Smooth muscle cell (in vitro differentiated cells): ENCODE measurements around the gene ATG3. TPM values are rescaled to one million over a fixed set of nuclear protein-coding genes. Genes with fewer than 3 reads are reported as not detected.
A peak's percentile ranks its signal among the peaks of the same experiment; 100 is the strongest.
"Not testable (repeated sequence)": the region's sequence is repeated elsewhere in the genome, so short reads cannot be mapped to it uniquely, and the experiment has no call there.

ENCODE experiments used
- DNase-seq: peaks from one replicate; lab custom pipeline; 2025; ENCODE audit not compliant: unreplicated experiment; lab: John Stamatoyannopoulos, UW
- H2AFZ ChIP-seq: fragments of 200-600 bp; sonication (generic); 2 replicates; pipeline ENCODE4 v1.6.0; 2016; ENCODE audit warnings: antibody characterized with exemption, low read depth, mild to moderate bottlenecking
- H3F3A ChIP-seq: fragments of 200-600 bp; sonication (generic); 2 replicates; pipeline ENCODE4 v1.6.0; 2017; ENCODE audit warnings: antibody characterized with exemption, low read depth
- H3K27ac ChIP-seq: fragments of 200-600 bp; sonication (generic); 2 replicates; pipeline ENCODE4 v1.5.1; 2016; ENCODE audit warnings: low read depth, mild to moderate bottlenecking
- H3K27me3 ChIP-seq: fragments of 200-600 bp; sonication (generic); 2 replicates; pipeline ENCODE4 v1.6.1; 2016; ENCODE audit warnings: low read depth, mild to moderate bottlenecking
- H3K36me3 ChIP-seq: fragments of 200-600 bp; sonication (generic); 2 replicates; pipeline ENCODE4 v1.5.1; 2016; ENCODE audit warnings: low read depth
- H3K4me1 ChIP-seq: fragments of 200-600 bp; sonication (generic); 2 replicates; pipeline ENCODE4 v1.5.1; 2016; ENCODE audit warnings: low read depth
- H3K4me2 ChIP-seq: fragments of 200-600 bp; sonication (generic); 2 replicates; pipeline ENCODE4 v1.6.0; 2016; ENCODE audit warnings: mild to moderate bottlenecking
- H3K4me3 ChIP-seq: fragments of 200-600 bp; sonication (generic); 2 replicates; pipeline ENCODE4 v1.5.1; 2016; ENCODE audit warnings: mild to moderate bottlenecking
- H3K79me2 ChIP-seq: fragments of 200-600 bp; sonication (generic); 2 replicates; pipeline ENCODE4 v1.6.0; 2016; ENCODE audit warnings: low read depth, mild to moderate bottlenecking
- H3K9ac ChIP-seq: fragments of 200-600 bp; sonication (generic); 2 replicates; pipeline ENCODE4 v1.6.0; 2016; ENCODE audit warnings: low read depth
- H3K9me3 ChIP-seq: fragments of 200-600 bp; sonication (generic); replicated peaks from 2 replicates; pipeline ENCODE4 v1.5.1; 2016; ENCODE audit warnings: low read depth
- H4K20me1 ChIP-seq: fragments of 200-600 bp; sonication (generic); 2 replicates; pipeline ENCODE4 v1.6.0; 2016; ENCODE audit warnings: low read depth
- WGBS: methylation state at CpG from one replicate; pipeline ENCODE4 v1.1.7; 2016; ENCODE audit warnings: low lambda C conversion rate; 5-methylcytosine and 5-hydroxymethylcytosine counted together
- polyA plus RNA-seq: library from polyadenylated mRNA; unstranded; fragments of >200 nt; fragmentation: Nextera tagmentation; extraction: Ambion mirVana; gene quantifications from 2 replicates; pipeline ENCODE4 v1.2.1, GENCODE V29; 2016
- total RNA-seq: library from RNA; depleted of rRNA; stranded (reverse); fragments of >200 nt; gene quantifications from 2 replicates; pipeline ENCODE4 v1.2.3, GENCODE V29; 2014
- TF ChIP-seq, protein P1 (sequence below): fragments of 200-600 bp; sonication (generic); IDR thresholded peaks from 2 replicates; pipeline ENCODE4 v1.5.1; 2017; ENCODE audit warnings: borderline replicate concordance, mild to moderate bottlenecking, antibody characterized with exemption; ENCODE audit not compliant: insufficient read depth, poor library complexity, severe bottlenecking

The ATG3 gene
- total and polyA plus RNA-seq, 2 experiments from 2014 or later = 35.7 to 57.8 TPM

DNA sequence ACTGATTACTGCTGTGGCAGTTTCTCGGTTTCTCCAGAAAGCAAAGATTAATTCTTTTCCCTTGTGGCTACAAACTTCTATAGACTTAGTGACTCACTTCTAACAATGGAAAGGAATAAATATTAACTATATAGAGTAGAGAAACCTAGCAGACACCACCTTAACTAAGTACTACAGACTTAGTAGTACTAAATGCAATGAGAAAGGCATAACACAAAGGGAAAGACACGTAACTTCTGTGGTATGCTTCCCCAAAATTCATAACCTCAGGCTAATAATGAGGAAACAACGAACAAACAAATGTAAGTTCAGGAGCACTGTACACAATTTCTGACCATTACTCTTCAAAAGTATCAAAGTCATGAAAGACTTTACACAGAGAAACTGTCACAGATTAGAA is 31.2 kb downstream of the ATG3 start:
- no peak overlapping the region for H3K4me2 ChIP-seq
- no peaks in the 10 kb centered on the region for H3K4me1 ChIP-seq
- no peaks in the 10 kb centered on the region for H3F3A ChIP-seq
- H3K9me3 ChIP-seq = no peaks in the 10 kb centered on the region
- H3K79me2 ChIP-seq = no peaks in the 10 kb centered on the region
- no peak for DNase-seq
- no peak overlapping the region for H3K4me3 ChIP-seq
- H4K20me1 ChIP-seq = no peaks in the 10 kb centered on the region
- H3K9ac ChIP-seq = no peak overlapping the region
- H2AFZ ChIP-seq = no peak overlapping the region
- H3K27ac ChIP-seq = no peak overlapping the region
- 94% methylated on average over 3 of the region's 3 CpGs for WGBS
- H3K27me3 ChIP-seq = no peaks in the 10 kb centered on the region
- peaks cover 9% of the 10 kb centered on the region for H3K36me3 ChIP-seq
- TF ChIP-seq, protein P1, sequence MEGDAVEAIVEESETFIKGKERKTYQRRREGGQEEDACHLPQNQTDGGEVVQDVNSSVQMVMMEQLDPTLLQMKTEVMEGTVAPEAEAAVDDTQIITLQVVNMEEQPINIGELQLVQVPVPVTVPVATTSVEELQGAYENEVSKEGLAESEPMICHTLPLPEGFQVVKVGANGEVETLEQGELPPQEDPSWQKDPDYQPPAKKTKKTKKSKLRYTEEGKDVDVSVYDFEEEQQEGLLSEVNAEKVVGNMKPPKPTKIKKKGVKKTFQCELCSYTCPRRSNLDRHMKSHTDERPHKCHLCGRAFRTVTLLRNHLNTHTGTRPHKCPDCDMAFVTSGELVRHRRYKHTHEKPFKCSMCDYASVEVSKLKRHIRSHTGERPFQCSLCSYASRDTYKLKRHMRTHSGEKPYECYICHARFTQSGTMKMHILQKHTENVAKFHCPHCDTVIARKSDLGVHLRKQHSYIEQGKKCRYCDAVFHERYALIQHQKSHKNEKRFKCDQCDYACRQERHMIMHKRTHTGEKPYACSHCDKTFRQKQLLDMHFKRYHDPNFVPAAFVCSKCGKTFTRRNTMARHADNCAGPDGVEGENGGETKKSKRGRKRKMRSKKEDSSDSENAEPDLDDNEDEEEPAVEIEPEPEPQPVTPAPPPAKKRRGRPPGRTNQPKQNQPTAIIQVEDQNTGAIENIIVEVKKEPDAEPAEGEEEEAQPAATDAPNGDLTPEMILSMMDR = no peak

DNA sequence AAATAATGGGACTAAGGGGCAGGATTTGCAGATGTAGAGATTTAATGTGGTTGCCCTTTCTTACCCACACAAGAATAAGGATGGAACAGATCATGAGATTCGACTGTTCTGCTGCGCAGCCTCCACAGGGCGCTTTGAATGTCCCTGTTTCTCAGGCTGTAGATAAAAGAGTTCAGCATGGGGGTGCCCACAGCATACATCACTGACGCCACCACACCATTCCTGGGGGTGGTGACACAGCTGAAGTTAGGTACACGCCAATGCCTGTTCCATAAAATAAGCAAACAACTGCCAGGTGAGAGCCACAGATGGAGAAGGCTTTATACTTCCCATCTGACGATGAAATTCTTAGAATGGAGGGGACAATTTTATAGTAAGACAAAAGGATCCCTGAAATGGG is 37.6 kb downstream of the ATG3 start:
- H3K36me3 ChIP-seq, DNase-seq, H3K9me3 ChIP-seq, H3K27ac ChIP-seq, H3K9ac ChIP-seq, H3K79me2 ChIP-seq, H3K4me3 ChIP-seq, H3K4me1 ChIP-seq, H2AFZ ChIP-seq, H3F3A ChIP-seq, H3K4me2 ChIP-seq, H3K27me3 ChIP-seq, H4K20me1 ChIP-seq: not testable (repeated sequence)
- 97% methylated on average over 6 of the region's 6 CpGs for WGBS

DNA sequence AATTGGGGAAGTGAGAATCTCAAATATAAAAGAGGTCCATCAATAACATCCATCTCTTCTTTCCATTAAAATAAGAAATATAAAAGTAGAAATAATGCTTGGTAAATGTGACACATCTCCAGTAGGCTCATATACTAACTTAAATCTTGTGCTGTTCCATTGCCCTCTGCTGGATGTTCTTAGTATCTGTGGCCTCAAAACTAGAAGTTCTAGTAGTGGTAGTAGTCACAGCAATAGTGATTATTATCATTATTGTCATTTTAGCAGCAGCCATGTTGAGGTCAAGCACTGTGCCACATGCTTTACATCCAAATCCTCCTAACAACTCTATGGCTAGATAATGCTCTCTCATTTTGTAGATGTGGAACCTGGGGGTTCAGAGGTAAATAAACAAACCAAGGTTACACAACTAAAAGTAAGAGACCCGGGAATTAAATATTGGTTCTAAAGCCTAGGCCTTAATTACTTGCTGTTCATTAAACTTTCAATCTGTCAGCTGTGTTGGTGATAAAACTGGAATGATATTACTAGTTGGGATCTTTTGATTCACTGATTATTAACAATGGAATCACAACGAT is 42.2 kb downstream of the ATG3 start:
- TF ChIP-seq, protein P1 = peak; percentile 80
- Histone ChIP-seq H3K4me2 (no peak overlapping the region), H3K36me3 (no peaks in the 10 kb centered on the region), H4K20me1 (no peaks in the 10 kb centered on the region), H3K9me3 (no peaks in the 10 kb centered on the region), H3K27me3 (no peaks in the 10 kb centered on the region), H2AFZ (no peak overlapping the region), H3K4me3 (no peak overlapping the region), H3K9ac (no peak overlapping the region), H3K79me2 (no peaks in the 10 kb centered on the region), H3K4me1 (no peaks in the 10 kb centered on the region), H3F3A (no peaks in the 10 kb centered on the region), H3K27ac (no peak overlapping the region)
- 81% methylated on average over 2 of the region's 2 CpGs for WGBS
- DNase-seq = no peak

DNA sequence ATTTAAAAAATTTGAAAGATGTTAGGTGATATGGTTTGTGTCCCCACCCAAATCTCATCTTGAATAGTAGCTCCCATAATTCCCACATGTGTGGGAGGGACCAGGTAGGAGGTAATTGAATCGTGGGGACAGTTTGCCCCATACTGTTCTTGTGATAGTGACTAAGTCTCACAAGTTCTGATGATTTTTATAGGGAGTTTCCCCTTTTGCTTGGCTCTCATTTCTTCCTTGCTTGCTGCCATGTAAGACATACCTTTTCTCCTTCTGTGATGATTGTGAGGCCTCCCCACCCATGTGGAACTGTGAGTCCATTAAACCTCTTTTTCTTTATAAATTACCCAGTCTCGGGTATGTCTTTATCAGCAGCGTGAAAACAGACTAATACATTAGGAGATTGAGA is 42.8 kb downstream of the ATG3 start:
- not testable (repeated sequence) for H3K9me3 ChIP-seq, H4K20me1 ChIP-seq, H3K4me3 ChIP-seq, H3K27me3 ChIP-seq, H3K4me2 ChIP-seq, H3F3A ChIP-seq, H2AFZ ChIP-seq, H3K9ac ChIP-seq, H3K36me3 ChIP-seq, H3K79me2 ChIP-seq, H3K4me1 ChIP-seq, DNase-seq, H3K27ac ChIP-seq
- 62% methylated on average over 3 of the region's 3 CpGs for WGBS

DNA sequence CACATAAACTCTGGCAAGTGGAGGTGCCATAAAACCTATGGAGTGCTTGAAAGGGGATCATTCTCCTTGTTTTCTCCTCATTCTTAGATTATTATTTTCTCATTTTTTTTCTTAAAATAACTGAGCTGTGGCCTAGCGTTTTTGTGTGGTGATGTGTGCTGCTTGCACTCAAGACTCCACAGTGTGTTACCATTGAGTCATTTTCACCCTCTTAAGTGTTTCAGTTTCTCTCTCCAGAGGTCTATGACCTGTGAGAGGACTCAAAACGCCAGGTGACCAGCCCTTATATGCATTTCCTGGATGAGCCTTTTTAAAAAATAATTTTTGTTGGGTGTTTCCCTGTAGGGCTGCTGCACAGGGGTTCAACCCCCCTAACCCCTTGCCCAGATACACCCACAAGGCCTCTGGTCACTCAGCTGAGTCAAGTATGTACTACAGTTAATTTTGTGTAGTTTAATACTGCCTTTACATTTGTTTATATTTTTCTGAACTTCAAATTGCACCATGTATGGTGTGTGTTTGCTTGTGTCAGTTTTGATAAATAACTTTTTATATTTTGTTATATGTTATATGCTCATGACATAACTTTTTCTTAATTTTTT is 47.1 kb downstream of the ATG3 start:
- Histone ChIP-seq H3K79me2 (no peaks in the 10 kb centered on the region), H3K4me3 (no peak overlapping the region), H3K4me2 (no peak overlapping the region), H3K9me3 (peaks cover 6% of the 10 kb centered on the region), H2AFZ (no peak overlapping the region), H4K20me1 (no peaks in the 10 kb centered on the region), H3K27me3 (no peaks in the 10 kb centered on the region), H3K36me3 (no peaks in the 10 kb centered on the region), H3K9ac (no peak overlapping the region), H3F3A (no peaks in the 10 kb centered on the region), H3K27ac (no peak overlapping the region), H3K4me1 (no peaks in the 10 kb centered on the region)
- no peak for DNase-seq
- 80% methylated on average over 2 of the region's 2 CpGs for WGBS
- TF ChIP-seq, protein P1 = no peak
